Stomach (tissue), 9 donors: Measurements from ENCODE around the gene OLFM4. TPM values are rescaled to one million over a fixed set of nuclear protein-coding genes. Genes with fewer than 3 reads are reported as not detected.

ENCODE experiments used
- DNase-seq, 2 donors: peaks; one replicate each; pipeline versions ENCODE4 v3.0.0 to v3.0.0-alpha.2; 2013 to 2019
- H3K27ac ChIP-seq, 5 donors: fragments of 200-600 bp in 4 of 5; sonication (generic) in 4 of 5; one replicate each; pipeline ENCODE4 v1.5.1; 2013 to 2019; ENCODE audit warnings: mild to moderate bottlenecking in 1 of 5, moderate library complexity in 1 of 5
- H3K27me3 ChIP-seq, 3 donors: fragments of 200-600 bp; sonication (generic); one replicate each; pipeline ENCODE4 v1.5.1; 2017 to 2019; ENCODE audit warnings: mixed run types in 1 of 3
- H3K36me3 ChIP-seq, 4 donors: fragments of 200-600 bp; sonication (generic); 1 replicate in 3 of 4; 2 replicates in 1 of 4; pipeline ENCODE4 v1.5.1; 2016 to 2019
- H3K4me1 ChIP-seq, 4 donors: fragments of 200-600 bp; sonication (generic); one replicate each; pipeline ENCODE4 v1.5.1; 2016 to 2019
- H3K4me3 ChIP-seq, 4 donors: fragments of 200-600 bp; sonication (generic) in 3 of 4; one replicate each; pipeline ENCODE4 v1.5.1; 2016 to 2019; ENCODE audit warnings: mild to moderate bottlenecking in 1 of 4
- H3K9me3 ChIP-seq, 4 donors: fragments of 200-600 bp; sonication (generic); one replicate each; pipeline ENCODE4 v1.5.1; 2016 to 2019
- EP300 ChIP-seq: sonication (generic); formaldehyde crosslinking; IDR thresholded peaks from one replicate; pipeline ENCODE4 v1.6.1; 2017; ENCODE audit warnings: antibody characterized with exemption
- POLR2A ChIP-seq, 4 donors: fragments of 450-650 bp; IDR thresholded peaks; one replicate each; pipeline ENCODE4 v1.6.1; 2016; ENCODE audit warnings: antibody characterized with exemption in 4 of 4, control low read depth in 2 of 4, mild to moderate bottlenecking in 1 of 4, moderate library complexity in 1 of 4
- POLR2AphosphoS5 ChIP-seq, 3 donors: sonication (generic); formaldehyde crosslinking; IDR thresholded peaks; one replicate each; pipeline ENCODE4 v1.6.1; 2016; ENCODE audit warnings: antibody characterized with exemption in 3 of 3
- WGBS, 5 donors: extraction: QIAGEN DNeasy Blood & Tissue Kit in 3 of 5; methylation state at CpG; one replicate each; pipeline versions ENCODE4 v1.1.5 to v1.1.7; 2013 to 2018; 5-methylcytosine and 5-hydroxymethylcytosine counted together
- intact Hi-C: fragments of 100-400 bp; cut with DNase I; formaldehyde crosslinking; loops from one replicate; pipeline ENCODE4 v1.15.1; 2023; ENCODE audit warnings: low total_unique reads
- polyA plus RNA-seq, 3 donors: library from polyadenylated mRNA; stranded (reverse); fragments of 200-250 nt; gene quantifications; one replicate each; pipeline ENCODE4 v1.2.3, GENCODE V29; 2013
- total RNA-seq, 5 donors: library from RNA; depleted of rRNA; stranded (reverse); fragments of >200 nt; gene quantifications; one replicate each; pipeline versions ENCODE4 v1.1.0 to v1.2.3, GENCODE V29; 2014 to 2016
- TF ChIP-seq, protein P1 (sequence below), 7 experiments: fragments of 450-650 bp in 4 of 7; fragments of 200-600 bp in 3 of 7; sonication (generic) in 3 of 7; IDR thresholded peaks; one replicate each; pipeline ENCODE4 v1.5.1; 2016 to 2019; ENCODE audit warnings: antibody characterized with exemption in 7 of 7, control low read depth in 2 of 7, mild to moderate bottlenecking in 1 of 7
- donor health status: healthy with polysubstance abuse.
- donor health status: Bipolar disorder and iron deficiency.
- donor health status: healthy.

Gene OLFM4
- total and polyA plus RNA-seq, 8 donors: 0.92 to 167 (median 34.8) TPM; not detected in 1

GRCh38 chr13:53100394-53101063 is 71.9 kb downstream of the OLFM4 start:
- no peak overlapping the region for H3K27ac ChIP-seq
- no peak for TF ChIP-seq POLR2AphosphoS5 (IDR thresholded peaks at IDR 0.05)
- TF ChIP-seq, protein P1, sequence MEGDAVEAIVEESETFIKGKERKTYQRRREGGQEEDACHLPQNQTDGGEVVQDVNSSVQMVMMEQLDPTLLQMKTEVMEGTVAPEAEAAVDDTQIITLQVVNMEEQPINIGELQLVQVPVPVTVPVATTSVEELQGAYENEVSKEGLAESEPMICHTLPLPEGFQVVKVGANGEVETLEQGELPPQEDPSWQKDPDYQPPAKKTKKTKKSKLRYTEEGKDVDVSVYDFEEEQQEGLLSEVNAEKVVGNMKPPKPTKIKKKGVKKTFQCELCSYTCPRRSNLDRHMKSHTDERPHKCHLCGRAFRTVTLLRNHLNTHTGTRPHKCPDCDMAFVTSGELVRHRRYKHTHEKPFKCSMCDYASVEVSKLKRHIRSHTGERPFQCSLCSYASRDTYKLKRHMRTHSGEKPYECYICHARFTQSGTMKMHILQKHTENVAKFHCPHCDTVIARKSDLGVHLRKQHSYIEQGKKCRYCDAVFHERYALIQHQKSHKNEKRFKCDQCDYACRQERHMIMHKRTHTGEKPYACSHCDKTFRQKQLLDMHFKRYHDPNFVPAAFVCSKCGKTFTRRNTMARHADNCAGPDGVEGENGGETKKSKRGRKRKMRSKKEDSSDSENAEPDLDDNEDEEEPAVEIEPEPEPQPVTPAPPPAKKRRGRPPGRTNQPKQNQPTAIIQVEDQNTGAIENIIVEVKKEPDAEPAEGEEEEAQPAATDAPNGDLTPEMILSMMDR (IDR thresholded peaks at IDR 0.05): no peak
- TF ChIP-seq EP300: no peak
- TF ChIP-seq POLR2A (IDR thresholded peaks at IDR 0.05): no peak
- WGBS, 5 donors: 61 to 78% (median 74%) methylated on average over 1 of the region's 1 CpG
- H3K9me3 ChIP-seq: no peaks in the 10 kb centered on the region
- no peak for DNase-seq
- H3K36me3 ChIP-seq: no peaks in the 10 kb centered on the region
- H3K4me1 ChIP-seq: no peaks in the 10 kb centered on the region
- intact Hi-C loops: no loop called here
- no peak overlapping the region for H3K4me3 ChIP-seq
- no peaks in the 10 kb centered on the region for H3K27me3 ChIP-seq

Other genes starting within 250 kb of the OLFM4 start
- gene PCDH8, start 180.2 kb upstream of the OLFM4 start, total RNA-seq: under 1 TPM in 1 of 5 donors, not detected in 4; 0.18 TPM
- under 1 TPM; 0.15 to 0.23 (median 0.19) TPM for gene PCDH8, start 180.2 kb upstream of the OLFM4 start, polyA plus RNA-seq